ENCODE results near the gene SH3PXD2A.

SH3PXD2A gene

DNA sequence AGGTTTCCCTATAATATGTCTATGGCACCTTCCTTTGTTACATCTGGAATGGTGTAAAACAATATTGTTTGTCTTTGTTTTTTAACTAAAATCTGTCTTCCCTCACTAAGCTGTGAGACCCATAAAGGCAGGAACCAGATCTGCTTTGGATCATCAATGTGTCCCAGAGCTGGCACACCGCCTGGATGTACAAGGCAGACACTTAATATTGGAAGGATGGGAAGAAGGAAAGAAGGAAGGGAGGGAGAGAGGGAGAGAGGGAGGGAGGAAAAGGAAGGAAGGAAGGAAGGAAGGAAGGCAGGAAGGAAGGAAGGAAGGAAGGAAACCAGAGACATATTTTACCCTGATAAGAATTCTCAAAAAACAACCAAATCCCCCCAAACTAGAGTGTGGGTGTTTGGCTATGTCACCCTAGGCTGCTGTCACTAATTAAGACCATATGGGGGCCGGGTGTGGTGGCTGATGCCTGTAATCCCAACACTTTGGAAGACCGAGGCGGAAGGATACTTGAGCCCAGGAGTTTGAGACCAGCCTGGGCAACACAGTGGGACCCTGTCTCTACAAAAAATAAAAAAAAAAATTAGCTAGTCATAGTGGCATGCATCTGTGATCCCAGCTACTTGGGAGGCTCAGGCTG is 59.6 kb downstream of the SH3PXD2A start:
- FAIRE-seq (no peak), DNase-seq (ENCODE audit: extremely low spot score, insufficient read length, low read depth) (no peak)

DNA sequence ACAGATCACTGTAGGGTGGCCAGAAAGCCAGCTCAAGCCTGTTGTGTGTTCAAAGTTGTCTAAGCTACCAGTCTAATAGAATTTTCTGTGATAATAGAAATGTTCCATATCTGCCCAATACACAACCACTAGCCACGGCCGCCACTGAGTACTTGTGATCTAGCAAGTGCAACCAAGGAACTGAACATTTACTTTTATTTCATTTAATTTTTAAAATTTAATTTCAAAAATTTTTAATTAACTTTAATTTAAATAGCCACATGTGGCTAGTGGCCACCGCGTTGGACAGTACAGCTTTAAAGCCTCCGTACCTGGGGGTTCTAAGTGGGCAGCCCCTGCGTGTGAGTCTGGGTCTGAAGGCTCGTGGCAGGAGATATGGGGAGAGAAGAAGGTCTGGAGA is 60.4 kb downstream of the SH3PXD2A start:
- DNase-seq (ENCODE audit: extremely low spot score, insufficient read length, low read depth) (no peak), FAIRE-seq (no peak)

DNA sequence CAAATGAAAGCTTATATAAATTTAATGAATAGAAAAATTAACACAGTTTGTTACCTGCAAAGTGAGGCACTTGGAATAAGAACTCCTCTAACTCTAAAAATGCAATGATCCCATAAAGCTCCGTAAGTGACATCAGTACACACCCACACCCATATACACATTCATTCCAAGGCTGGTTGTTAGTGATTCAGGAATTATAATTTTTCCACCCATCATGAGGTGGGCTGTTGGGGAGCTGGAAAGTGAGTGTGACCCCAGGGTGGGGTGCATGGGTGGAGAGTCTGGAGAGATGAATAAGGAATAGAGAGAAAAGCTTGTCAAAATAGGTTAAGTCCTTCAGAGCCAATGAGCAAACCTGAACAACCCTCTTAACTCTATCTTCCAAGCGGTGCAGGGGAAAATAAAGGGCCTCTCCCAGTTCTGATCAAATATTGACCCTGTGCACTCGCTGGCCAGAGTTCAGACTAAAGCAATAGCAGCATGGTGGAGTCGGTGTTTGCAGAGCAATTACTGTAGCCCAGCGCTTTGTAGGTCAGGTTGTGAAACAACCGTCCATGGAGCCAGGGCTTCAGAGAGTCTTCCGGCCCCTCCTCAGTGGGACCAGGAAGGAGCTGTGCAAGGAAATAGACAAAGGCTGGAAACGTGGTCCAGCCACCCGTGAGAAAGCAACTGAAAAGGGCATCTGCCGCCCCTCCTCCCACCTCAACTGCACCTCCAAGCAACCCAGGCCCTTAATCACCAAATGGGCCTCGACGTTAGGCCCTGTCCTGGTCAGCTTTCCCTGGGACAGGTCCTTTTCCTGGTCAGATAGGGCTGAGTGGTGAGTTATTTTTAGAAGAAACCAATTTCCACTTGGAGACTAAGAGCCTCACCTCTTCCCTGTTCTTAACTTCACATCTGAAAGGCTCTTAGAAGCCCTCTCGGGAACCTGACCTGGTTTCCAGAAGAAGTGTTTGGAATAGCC is 61.2 kb downstream of the SH3PXD2A start:
- no peak for DNase-seq (ENCODE audit: extremely low spot score, insufficient read length, low read depth)
- FAIRE-seq = no peak

DNA sequence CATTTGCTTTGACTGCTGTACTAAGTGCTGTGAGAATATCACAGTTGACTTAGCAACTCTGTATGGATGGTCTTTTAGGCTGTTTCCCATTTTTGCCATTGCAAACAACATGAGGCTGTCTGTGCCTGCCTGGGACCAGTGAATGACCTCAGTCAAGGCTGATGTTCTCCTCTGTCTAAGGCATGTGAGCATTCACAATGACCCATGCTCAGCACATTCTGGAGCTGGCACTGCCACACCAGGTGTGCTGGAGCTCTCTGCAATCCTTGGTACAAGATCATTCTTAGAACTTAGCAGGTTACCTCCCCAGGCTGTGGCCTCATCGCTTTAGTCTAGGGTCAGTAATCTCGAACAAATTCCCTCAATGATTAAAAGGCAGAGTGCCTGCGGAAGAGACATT is 61.9 kb downstream of the SH3PXD2A start:
- no peak for DNase-seq (ENCODE audit: extremely low spot score, insufficient read length, low read depth)
- no peak for FAIRE-seq

DNA sequence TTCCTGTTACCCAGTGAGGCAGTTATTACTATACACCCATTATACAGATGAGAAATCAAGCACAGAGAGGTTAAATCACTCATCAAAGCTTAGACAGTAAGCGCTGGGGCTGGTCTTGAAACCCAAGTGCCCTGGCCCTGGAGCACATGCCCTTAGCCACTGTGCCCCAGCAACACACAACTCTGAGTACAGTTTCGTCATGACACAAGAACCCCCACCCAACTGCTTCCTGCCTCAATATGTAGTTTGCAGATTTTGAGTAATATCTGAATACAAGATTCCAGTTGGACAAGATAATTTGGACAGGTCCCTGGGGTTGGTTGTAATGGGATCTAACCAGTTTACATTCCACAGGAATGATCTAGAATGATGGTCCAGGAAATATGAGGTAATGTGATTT is 62.8 kb downstream of the SH3PXD2A start:
- DNase-seq (ENCODE audit: extremely low spot score, insufficient read length, low read depth) (no peak), FAIRE-seq (no peak)

DNA sequence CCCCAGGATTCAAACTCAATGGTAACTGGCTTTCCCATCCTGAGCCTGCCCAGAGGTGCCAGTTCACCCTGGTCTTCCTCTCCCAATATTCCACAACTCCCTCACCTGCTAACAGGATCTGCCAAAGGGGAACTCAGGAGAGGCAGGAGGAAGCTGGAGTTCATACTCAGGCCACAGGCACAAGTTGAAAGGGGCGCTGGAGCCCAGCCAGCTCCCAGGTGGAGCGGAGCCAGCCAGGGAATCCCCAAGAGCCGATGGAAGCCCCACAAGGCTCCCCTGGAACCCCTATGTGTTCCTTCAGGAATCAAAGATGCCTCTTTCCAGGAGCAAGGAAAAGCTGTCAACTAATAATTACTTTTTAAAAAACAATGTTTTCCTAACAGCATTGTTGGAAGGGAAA is 63.5 kb downstream of the SH3PXD2A start:
- no peak for FAIRE-seq
- DNase-seq (ENCODE audit: extremely low spot score, insufficient read length, low read depth) = no peak

DNA sequence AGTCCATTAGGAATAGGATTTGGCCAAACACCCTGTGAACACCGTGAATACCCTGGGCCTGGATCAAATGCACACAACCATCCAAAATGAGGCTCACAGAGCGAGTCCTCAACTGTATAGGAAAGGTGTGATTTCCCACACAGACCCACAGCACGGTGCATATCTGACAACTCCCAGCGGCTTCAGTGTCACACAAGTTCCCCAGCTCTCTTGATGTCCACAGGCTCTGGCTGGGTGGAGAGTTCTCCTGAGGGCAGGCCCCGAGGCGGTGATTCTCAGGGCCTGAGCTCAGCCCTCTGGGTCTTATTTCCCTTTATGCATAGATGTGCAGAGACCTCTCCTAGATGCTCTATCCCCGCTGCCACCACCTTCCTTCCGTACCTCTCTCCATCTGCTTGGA is 64.1 kb downstream of the SH3PXD2A start:
- DNase-seq (ENCODE audit: extremely low spot score, insufficient read length, low read depth) (no peak), FAIRE-seq (no peak)

DNA sequence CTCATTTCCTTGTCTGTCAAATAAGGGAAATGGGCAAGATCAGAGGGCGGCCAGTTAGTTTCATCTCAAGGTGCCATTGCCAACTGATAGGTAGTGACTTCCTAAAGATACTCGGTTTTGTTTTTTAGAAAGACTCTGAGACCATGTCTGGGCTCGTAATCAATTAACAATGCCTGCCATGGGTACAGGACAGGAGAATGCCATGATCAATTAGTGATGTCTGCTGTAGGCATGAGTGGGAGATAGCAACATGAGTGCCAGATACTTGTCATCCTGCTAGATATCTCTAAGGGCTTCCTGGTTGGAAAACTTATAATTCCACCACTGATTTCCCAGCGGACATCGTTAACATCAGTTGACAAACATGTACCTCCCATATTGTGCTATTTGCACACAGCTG is 64.8 kb downstream of the SH3PXD2A start:
- FAIRE-seq = no peak
- DNase-seq (ENCODE audit: extremely low spot score, insufficient read length, low read depth) = no peak

DNA sequence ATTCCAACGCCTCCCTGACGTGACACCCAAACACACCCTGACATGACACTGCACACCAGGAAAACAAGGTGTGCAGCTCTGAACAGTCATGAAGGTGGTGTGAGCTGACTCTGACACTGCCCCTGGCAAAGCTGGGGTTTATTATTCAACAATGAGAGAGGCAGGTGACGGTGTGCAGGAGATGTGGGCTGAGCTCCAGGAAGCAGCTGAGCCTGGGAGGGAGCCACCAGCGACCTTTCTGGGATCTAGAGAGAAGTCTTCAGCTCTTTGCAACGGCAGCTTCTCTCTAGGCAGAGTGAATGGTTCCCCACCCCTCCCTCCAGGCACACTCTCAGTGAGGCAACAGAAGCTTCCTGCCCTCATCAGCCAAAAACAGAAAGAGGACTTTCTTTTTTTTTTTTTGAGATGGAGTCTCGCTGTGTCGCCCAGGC is 65.6 kb downstream of the SH3PXD2A start:
- no peak for DNase-seq (ENCODE audit: extremely low spot score, insufficient read length, low read depth)
- FAIRE-seq = no peak

DNA sequence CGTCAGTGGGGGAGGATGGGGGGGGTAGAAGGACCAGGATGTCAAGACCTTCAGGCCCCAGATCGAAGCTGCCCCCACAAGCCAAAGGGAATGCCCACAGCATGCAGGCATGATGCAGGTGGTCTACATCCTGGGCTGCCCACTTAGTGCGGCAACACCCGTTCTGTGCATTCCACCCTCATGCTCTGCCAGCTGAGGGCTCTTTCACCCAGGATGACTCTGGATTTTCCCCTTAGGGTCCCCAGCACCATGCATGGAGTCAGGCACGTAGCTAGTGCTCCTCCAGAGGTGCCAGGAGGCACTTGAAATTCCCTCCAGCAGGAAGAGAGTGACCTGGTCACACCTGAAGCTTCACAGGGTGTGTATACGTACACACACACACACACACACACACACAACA is 66.2 kb downstream of the SH3PXD2A start:
- FAIRE-seq (no peak), DNase-seq (ENCODE audit: extremely low spot score, insufficient read length, low read depth) (no peak)

DNA sequence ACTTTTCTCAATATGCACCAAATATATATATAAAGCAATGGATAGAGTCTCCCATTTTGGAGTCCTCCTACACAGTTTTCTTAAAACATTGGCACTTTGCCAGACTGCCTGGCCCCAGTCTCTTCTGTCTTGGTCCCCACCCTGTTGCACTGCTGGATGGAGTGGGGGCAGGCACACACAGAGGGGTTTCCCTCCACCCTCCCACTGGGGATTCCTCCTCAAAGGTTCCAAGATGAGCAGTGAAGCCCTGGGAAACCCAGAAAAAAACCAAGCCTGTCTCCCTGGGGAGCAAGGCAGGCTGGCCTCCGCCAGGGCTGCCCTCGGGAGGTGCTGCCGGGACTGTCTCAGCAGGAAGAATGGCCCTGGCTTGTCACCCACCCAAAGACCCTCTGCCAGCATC is 68.0 kb downstream of the SH3PXD2A start:
- FAIRE-seq (no peak), DNase-seq (ENCODE audit: extremely low spot score, insufficient read length, low read depth) (no peak)

DNA sequence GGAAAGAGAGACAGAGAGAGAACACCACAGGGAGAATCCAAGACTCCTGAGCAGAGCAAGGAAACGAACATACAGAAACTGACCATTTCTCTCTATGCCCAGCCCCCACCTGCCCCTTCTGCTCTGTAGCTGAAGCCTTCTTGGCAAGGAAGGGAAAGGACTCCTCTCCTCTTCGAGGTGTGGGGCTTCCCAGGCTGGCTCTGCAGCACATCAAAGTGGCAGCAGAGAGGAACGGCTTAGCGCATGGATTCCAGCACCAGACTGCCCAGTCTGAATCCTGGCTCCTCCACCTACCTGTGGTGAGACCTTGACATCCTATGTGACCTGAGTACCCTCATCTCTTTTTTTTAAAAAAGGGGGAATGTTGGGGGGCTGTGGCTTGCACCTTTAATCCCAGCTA is 69.4 kb downstream of the SH3PXD2A start:
- DNase-seq (ENCODE audit: extremely low spot score, insufficient read length, low read depth) = no peak
- FAIRE-seq = no peak

DNA sequence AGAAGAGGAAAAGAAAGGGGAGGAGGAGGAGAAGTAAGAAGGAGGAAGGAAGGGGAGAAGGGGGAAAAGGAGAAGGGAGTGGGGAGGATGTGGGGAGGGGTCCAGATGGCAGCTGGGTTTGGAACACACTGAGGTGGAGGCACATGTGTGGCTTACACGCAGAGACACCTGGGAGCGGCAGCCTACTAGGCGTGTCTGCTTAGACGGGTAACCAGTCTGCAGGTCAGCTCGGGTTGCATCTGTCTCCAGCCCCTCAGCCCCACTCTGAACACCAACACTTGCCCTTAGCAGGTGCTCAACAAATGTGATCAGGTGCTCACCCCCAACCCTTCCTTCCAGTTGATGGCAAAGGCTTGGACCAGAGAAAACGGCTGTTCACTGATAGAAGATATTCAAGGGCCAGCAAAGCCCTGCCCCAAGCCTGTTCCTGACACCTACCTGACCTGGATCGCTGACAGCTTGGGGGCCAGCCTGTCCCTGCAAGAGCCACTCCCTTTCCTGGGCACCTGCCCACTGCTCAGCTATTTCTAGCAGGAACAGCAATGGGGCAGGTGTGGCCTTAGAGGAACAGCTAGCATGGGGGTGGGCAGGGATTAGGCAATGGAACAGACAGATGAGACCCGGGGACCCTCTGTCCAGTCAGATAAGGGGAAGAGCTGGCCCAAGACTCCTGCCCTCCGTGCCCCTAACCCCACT is 70.5 kb downstream of the SH3PXD2A start:
- no peak for FAIRE-seq
- DNase-seq (ENCODE audit: extremely low spot score, insufficient read length, low read depth) = no peak

DNA sequence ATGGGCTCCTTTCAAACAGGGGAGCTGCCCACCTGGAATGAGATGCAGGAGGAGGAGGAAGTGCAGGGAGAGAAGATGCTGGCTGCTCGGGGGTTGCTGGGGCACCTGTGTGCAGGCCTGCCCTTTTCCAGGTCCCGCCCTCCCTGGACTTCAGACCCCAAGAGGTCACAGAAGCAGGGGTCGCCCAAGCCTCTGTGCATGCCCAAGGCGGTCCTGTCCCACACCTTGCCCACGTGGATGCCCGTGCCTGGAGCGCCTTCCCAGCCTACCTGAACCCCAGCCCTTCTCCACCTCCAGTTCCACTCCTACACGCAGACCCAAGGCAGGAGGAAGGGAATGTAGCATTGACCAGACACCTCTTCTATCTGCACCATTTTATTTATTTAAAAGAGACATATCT is 71.3 kb downstream of the SH3PXD2A start:
- DNase-seq (ENCODE audit: extremely low spot score, insufficient read length, low read depth) (no peak), FAIRE-seq (no peak)

DNA sequence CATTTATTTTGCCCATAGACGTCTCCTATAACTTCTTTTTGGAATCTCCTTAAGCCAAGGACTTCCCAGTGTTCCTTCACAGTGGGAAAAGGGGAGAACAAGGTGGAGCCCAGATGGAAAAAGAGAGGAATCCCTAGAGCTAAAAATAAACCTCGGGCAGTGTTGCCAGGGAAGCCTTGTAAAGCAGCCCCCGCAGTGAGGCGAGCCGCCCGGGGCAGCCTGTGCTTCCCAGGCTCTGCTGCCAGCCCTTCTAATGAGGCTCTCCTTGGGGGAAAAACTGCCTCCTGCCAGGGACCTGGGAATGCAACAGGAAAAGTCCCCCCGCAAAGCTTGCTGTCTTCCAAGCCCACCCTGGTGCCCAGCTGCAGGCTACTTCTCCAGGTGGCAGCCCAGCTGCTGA is 71.7 kb downstream of the SH3PXD2A start:
- FAIRE-seq (no peak), DNase-seq (ENCODE audit: extremely low spot score, insufficient read length, low read depth) (no peak)

DNA sequence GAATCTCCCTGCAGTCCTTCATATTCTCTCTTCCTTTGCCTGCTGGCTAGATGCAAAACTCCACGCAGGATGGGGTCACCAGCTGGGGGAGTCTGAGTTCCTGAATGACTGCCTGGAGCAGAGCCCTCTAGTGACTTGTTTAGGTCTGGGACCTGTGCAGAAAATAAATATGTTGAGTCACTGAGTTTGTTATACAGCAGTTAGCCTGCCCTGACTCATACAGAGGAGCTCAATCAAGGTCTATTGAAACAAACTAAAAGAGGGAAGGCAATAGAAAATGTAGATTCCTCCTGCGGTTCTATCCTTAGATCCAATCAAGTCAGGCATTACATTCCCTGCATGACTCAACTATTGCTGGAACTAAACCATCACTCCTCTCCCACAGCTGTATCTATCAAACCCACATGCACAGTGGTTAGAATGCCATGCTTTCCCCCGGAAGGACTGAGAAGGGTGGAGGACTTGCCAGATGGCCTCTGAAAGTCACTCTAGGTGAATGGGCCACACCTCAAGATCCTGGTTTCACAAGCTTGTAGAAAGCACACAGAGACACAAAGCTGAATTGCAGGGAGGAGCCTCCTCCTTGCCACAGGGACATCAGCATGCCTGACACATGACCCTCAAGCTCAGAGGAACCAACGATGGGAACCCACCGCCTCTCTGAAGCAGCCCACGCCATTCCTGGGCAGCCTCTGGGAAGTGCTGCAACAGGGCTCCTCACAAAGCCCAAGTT is 73.9 kb downstream of the SH3PXD2A start:
- FAIRE-seq (peak; percentile 53), DNase-seq (ENCODE audit: extremely low spot score, insufficient read length, low read depth) (no peak)

DNA sequence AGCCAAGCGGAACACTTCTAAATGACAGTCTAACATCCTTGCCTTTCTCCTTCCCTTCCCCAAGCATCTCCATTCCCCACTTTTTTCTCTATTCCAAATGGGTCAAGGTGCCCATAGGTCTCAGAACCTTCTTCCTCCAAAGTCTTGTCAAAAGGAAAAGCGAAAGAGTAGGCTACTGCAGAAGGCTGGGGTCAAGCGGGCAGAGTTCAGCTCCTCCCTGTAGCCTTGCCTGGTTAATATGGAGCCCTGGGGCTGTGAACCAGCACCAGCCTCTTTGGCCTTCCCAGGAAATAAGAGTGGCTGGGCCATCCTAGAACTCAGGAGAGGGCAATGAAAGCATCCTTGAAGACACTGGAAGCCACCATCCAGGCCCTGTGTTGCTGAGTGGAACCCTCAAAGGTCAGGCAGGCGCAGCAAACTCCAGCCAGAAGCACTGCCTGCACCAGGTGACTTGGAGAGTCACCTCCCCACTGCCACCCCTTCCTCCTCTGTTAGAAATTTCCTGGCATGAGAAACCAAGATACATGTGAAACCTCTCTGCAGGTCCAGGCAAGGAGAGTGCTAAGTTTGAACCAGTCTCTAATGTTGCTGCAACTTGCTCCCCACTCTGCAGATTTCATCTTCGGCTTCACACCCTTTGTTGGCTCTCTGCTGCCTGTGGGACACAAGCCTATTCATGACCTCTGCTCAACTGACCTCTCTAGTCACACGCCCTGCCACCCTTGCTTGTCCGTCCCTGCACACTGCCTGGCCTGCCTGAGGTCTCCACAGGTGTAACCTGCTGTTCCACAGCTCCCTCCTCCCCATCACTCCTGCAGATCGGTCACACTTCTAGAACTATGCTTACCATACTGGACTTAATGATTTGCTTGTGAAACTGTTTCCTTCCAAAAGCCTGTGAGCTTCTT is 74.9 kb downstream of the SH3PXD2A start:
- DNase-seq (ENCODE audit: extremely low spot score, insufficient read length, low read depth) = no peak
- FAIRE-seq = no peak

DNA sequence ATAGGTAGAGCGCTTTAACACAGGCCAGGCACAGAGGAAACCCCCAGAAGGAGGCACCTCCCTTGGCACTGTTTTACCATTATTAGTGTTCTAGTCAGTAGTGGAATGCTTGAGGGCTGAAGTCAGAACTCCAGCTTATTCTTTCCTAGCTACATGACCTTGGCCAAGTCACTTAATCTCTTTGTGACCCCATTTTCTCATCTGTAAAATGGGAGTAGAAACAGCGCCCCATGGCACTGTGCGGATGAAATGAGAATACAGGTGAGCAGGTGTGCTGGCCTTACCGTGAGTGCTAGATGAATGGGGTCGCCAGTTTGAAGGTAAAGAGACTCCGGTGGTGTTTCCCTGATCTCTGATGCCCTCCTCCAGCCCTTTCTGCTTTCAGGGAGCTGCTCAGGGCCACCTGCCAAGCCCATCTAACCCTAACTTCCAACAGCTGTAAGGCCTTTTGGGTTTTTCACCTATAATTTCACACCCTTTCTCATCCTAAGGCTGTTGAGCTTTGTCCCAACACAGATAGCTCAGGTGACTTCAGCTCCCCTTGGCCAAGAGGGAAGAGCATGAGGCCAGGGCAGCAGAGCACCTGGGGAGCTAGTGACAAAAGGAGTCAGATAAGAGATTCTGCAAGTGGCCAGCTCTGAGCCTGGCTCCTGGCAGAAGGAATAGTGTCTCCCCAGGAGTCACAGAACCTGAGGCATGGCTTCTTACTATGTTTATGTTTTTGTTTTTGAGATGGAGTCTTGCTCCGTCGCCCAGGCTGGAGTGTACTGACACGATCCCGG is 76.8 kb downstream of the SH3PXD2A start:
- FAIRE-seq (no peak), DNase-seq (ENCODE audit: extremely low spot score, insufficient read length, low read depth) (no peak)

All from GM18507 (cell line).